ENCODE data around the gene RBPMS2. TPM values are rescaled to one million over a fixed set of nuclear protein-coding genes. Genes with fewer than 3 reads are reported as not detected.
"Not testable (repeated sequence)": the region's sequence is repeated elsewhere in the genome, so short reads cannot be mapped to it uniquely, and the experiment has no call there.

RBPMS2 gene
- total RNA-seq, result 0.27 TPM

DNA sequence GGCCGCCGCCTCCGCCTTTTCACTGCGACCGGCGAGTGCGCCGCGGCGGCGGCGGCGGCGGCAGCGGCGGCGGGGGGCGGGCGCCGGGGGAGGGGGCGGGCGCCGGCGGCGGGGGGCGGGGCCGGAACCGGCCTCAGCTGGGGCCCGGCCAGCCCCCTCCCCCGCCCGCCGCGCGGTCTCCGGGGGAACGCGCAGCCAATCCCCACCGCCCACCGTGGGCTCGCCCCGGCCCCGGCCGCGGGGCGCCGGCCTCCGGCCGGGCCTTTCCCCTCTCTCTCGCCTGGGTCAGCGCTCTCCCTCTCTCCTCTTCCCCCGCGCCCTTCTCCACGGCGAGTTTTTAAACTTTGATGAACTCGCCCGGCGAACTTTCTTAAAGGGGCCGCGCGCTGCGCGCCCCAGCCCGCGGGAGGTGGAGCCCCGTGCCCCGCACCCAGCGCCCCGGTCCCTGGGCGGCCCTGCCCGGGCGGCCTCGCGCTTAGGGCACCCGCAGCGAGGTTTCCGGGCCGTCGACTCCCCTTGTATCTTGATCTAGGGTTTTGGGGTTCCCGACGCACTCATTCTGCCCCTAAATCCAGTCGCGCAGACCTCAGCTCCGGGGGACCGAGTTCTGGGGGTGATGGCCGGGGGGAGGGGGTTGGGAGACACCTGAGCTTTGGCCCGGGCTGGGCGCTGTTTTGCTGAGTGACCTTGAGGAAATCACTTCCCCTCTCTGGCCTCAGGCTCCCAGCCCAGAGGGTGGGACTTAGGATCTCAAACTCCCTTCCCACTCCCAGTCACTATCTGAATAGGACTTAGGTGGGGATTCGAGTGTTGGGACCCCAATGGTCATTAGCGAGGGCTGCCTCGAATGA is at the start of gene RBPMS2:
RBPMS2 (minus strand) TSS at position 39 of the 851 bp plus-strand sequence. CDS start 270 bp downstream, outside the sequence.
- DNase-seq (ENCODE audit: low read depth in 2 of 3, low spot score in 2 of 3), result no peak

DNA sequence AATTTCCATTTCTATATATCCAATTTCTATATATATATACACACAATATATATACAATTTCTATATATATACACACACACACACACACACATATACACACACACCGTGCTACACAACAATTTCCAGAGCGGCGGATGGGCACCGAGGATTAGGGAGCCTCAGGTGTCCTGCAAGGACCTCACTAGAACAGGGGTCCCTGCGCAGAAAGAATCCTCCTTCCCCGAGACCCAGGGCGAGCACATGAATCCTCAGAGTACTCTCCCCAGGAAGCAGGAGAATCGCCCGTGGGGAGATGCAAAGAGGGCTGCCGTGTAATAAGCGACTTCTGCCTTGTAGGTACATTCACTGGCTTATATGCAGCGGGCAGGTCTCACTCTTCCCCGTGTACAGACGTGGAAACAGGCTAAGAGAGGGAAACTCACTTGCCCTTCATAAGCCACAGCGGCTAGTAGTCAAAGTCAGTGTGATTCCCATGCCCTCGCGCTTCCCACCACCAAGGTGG is 49.6 kb upstream of the RBPMS2 start:
- peak in 1 of 3 donors; percentile 16 for DNase-seq (ENCODE audit: low read depth in 2 of 3, low spot score in 2 of 3)

DNA sequence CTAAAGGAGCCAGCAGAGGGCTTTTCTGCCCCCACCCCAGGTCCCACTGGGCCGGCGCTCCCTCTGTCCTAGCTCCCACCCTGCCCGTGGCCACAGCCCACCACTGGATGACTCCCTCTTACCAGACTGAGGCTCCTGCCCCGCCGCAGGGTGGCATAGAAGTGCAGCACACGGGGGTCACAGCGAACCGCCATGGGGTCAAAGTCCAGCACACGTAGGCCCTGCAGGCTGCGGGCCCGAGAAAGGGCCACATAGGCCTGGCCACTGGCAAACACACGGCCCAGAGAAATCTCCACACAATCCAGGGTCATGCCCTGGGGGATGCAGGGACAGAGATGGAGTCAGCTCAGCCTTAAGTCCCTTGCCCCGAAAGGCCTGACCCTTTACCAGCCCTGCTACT is 41.1 kb upstream of the RBPMS2 start:
- no peak for DNase-seq (ENCODE audit: low read depth in 2 of 3, low spot score in 2 of 3)

DNA sequence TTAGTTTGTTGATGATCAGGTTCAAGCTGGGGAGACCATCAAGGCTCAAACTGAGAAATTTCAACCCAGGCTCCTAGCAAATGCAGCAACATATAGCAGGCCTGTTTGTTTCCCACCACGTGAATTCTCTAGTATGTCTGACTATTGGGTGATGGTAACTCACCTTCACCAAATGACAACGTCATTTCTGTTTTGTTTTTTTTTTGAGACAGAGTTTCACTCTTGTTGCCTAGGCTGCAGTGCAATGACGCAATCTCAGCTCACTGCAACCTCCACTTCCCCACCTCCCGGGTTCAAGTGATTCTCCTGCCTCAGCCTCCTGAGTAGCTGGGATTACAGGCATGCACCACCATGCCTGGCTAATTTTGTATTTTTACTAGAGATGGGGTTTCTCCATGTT is 39.6 kb upstream of the RBPMS2 start:
- not testable (repeated sequence) for DNase-seq (ENCODE audit: low read depth in 2 of 3, low spot score in 2 of 3)

DNA sequence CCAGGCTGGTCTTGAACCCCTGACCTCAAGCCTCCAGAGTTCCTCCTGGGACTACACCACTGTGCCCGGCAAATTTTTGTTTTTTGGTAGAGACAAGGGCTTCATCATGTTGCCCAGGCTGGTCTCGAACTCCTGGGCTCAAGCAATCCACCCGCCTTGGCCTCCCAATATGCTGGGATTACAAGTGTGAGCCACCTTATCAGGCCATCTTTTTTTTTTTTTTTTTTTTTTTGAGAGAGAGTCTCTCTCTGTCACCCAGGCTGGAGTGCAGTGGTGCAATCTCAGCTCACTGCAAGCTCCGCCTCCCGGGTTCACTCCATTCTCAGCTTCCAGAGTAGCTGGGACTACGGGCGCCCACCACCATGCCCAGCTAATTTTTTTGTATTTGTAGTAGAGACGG is 38.9 kb upstream of the RBPMS2 start:
- not testable (repeated sequence) for DNase-seq (ENCODE audit: low read depth in 2 of 3, low spot score in 2 of 3)

DNA sequence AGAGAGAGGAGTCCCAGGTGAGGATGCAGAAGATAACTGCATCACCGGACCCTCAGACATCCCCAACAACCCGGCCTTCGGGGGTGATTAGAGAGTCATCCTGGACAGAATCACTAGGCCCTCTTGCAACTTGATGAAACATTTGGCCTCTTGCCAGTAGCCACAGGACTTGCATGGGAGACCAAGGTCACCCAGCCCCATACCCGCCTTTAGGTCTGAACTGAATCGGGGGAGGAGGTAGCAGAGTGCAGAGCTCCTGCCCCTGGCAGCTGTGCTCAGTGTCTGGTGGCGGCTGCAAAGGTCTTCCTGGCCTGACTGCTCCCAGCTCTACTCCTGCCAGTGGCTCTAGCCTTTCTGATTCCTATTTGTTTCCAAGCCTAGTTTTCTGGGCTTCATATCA is 37.7 kb upstream of the RBPMS2 start:
- DNase-seq (ENCODE audit: low read depth in 2 of 3, low spot score in 2 of 3), result peak in 1 of 3 donors; percentile 27

DNA sequence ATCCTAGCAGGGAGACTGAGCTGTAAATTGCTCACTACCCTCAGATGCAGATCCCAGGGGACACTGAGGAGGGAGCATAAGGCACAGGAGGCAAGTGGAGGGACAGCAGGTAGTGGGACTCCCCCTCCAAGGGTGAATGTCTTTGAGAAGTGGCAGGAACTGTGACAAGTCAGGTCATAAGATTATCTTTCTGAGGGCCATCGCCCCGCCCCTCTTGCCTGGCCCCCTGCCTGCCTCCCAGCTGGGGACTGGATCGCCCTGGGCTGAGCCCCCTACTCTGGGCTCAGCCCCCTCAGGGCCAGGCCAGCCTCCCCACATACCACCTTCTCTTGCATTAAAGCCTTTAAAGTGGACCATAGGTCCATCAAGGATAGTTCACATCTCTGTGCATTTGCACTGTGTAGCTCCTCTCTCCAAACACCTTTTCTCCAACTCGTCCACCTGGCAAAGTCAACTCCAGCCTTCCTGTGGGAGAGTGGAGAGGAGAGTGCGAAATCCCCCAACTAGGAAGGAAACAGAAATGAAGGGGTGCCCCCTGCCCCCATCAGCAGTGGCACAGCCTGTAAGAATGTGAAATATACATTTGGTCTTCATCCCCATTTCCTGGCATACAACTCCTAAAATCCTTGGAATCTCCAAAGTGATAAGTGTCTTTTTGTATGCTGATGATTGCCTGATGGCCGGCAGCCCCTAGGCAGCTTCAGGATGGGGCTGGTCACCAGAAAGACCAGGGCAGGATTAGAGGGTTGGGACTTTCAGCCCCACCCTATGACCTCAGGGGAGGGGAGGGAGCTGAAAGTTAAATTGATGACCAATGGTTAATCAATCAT is 35.3 kb upstream of the RBPMS2 start:
- no peak for DNase-seq (ENCODE audit: low read depth in 2 of 3, low spot score in 2 of 3)

DNA sequence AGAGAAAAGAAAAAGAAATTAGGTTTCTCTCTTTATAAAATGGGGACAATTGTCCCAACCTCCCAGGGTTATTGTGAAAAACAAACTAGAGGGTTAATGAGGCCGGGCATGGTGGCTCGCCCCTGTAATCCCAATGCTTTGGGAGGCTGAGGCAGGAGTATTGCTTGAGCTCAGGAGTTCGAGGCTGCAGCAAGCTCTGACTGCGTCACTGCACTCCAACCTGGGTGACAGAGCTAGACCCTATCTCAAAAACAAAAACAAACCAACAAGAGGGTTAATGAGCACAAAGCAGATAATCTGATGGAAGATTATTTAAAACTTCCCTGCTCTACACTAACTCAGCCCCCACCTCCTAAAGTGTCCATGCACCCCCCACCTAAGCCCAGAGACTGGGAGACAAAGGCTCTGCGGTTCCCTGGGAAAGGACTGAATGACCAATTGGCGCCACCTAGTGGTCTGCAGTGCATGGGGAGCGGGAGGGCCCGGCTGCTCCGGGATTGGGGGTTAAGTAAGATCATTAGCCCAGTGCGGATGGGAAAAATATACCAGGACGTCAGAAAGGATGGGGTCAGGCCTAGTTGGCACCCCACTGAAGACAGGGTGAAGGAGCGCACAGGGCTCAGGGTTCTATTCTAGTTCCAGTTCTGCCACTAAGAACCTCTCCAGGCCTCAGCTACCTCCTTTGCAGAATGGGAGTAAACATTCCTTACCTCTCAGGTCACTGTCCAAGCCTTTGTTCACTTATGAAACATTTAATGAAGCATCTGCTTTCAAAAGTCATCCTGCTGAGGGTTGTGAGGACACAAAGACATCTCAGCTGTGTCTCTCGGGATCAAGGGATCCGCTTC is 34.5 kb upstream of the RBPMS2 start:
- peak; percentile 41 to 68 (median 59) for DNase-seq (ENCODE audit: low read depth in 2 of 3, low spot score in 2 of 3)

DNA sequence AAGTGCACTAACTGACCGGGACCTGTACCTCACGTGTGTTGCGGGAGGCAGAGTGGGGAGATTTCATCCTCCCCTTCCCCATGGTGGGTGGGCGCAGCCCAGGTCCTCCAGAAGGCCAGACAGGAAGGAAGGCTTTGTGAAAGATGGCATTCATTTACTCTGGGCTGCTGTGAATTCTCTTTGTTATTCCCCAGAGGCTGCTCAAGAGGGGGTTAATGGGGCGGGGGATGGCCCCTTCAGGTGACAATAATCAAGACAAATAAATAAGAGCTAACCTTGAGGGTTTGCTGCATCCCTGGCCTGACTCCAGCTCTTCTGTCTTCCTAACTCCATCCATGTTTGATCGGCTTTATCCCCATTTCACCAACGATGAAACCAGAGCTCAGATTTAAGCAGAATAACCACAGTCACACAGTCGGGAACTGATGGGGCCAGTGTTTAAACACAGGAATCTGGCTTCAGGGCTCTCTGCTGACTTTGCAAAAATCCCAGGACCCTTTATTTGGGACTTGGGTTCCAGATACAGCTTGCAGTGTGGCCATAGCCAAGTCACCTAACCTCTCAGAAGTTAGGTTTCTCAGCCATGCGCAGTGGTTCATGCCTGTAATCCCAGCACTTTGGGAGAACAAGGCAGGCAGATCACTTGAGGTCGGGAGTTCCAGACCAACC is 33.5 kb upstream of the RBPMS2 start:
- no peak for DNase-seq (ENCODE audit: low read depth in 2 of 3, low spot score in 2 of 3)

DNA sequence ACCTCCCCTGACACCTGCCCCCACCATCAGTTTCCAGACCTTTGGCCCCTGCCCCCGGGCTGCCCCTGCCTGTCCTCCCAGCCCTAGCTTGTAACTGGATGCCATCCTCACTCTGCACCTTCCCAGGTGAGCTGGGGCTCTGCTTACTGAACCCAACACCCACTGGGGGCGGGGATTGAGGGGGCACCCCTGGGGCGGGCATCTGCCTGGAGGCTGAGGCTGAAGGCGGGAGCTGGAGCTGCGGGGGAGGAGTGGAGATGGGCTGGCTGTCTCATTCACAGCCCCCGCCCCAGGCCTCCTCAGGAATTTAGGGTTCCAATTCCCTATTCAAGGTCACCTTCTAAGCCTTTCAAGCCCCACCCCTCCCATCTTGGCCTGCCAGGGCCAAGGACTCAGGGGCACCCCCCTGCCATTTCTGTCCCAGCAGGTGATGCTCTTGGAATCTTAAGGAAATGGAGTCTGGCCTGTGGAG is 32.4 kb upstream of the RBPMS2 start:
- no peak for DNase-seq (ENCODE audit: low read depth in 2 of 3, low spot score in 2 of 3)

DNA sequence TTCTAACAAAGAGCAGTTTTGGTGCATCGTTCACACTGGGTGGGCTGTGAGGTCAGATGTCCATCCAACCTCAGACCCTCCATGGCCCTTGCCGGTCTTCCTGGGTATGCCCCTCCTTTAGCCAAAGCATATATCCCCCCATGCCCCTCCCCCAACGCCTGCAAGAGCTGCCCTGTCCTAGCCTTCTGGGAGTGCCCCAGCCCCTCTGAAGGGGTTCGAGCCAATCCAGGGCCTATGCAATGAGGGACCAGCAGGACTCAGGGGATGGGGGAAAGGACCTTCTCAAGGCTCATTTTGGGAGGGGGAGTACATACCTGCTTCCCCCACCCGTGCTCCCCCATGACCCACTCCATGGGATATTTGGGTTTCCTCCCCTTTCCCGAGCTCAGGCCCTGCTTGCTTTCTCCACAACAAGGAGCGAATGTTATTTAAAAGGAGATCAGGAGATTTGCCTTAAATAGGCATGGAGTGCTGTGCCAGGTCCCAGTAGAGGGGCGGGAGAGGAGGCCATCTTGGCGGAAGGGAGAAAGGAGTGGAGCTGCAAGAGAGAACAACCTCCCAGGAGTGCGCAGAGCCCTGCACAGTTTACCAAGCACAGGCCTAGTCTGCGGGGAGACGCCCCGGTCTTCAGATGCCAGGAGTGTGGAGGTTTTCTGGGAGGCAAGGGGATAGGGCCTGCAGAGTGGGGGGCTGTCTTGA is 31.8 kb upstream of the RBPMS2 start:
- DNase-seq (ENCODE audit: low read depth in 2 of 3, low spot score in 2 of 3), result no peak

DNA sequence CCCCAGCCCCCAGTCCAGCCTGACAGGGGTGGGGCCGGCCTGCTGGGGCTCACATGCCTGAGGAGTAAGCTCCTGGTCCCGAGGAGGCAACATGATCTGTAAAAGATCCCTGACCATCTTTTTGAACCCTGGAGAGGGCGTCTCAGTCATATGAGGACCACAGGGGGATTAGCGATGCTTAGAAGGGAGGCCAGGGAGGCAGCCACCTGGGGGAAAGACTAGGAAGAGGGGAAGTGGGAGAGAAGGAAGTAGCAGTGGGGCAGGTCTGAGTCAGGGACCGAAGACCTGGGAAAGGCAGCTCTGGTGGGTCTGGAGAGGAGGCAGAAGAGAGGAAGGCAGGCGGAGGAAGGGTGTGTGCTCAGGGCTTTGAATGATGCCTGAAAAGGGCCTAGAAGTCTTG is 31.1 kb upstream of the RBPMS2 start:
- DNase-seq (ENCODE audit: low read depth in 2 of 3, low spot score in 2 of 3), result no peak

DNA sequence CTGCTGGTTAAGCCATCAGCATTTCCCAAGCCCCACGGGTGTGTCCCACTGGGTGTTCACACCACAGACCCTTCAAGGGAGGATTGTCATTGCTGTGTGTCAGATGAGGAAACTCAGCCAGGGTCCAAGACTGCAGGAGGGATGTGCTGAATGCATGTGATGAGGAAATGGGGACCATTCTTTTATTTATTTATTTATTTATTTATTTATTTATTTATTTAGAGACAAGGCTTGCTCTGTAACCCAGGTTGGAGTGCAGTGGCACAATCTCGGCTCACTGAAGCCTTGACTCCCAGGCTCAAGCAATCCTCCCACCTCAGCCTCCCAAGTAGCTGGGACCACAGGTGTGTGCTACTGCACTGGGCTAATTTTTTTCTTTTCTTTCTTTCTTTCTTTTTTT is 29.2 kb upstream of the RBPMS2 start:
- no peak for DNase-seq (ENCODE audit: low read depth in 2 of 3, low spot score in 2 of 3)

DNA sequence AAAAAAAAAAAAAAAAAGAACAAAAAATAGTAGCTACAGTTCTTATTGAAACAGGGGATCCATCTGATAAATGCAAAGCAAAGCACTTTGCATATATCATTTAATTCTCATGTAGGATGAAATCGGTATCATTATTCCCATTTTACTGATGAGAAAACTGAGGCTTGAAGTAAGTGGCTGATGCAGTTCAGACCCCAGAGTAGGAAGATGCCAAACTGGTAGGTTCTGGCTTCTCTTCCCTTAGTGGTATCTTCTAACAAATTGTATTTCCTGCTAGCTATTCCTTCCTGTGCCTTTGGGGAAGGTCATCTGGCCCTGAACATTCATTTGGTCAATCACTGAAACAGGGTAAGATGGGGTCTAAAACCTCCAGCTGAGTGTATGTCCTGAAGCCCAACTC is 28.1 kb upstream of the RBPMS2 start:
- no peak for DNase-seq (ENCODE audit: low read depth in 2 of 3, low spot score in 2 of 3)

DNA sequence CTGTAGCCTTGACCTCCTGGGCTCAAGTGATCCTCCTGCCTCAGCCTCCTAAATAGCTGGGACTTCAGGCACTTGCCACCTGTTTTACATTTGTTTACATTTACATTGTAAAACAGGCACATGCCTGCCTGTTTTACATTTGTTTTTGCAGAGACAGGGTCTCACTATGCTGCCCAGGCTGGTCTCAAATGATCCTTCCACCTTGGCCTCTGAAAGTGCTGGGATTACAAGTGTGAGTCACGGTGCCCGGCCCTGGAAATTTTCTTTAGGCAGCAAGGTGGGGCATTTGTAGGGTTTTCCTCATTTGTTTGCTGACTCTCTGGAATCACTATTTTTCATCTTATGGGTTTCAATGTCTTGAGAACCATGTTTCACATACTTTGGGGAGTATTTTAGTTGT is 25.1 kb upstream of the RBPMS2 start:
- DNase-seq (ENCODE audit: low read depth in 2 of 3, low spot score in 2 of 3), result no peak

DNA sequence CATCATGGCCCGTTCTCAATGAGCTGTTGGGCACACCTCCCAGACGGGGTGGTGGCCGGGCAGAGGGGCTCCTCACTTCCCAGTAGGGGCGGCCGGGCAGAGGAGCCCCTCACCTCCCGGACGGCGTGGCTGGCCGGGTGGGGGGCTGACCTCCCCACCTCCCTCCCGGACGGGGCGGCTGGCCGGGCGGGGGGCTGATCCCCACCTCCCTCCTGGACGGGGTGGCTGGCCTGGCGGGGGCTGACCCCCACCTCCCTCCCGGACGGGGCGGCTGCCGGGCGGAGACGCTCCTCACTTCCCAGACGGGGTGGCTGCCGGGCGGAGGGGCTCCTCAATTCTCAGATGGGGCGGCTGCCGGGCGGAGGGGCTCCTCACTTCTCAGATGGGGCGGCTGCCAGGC is 23.5 kb upstream of the RBPMS2 start:
- DNase-seq (ENCODE audit: low read depth in 2 of 3, low spot score in 2 of 3), result not testable (repeated sequence)

DNA sequence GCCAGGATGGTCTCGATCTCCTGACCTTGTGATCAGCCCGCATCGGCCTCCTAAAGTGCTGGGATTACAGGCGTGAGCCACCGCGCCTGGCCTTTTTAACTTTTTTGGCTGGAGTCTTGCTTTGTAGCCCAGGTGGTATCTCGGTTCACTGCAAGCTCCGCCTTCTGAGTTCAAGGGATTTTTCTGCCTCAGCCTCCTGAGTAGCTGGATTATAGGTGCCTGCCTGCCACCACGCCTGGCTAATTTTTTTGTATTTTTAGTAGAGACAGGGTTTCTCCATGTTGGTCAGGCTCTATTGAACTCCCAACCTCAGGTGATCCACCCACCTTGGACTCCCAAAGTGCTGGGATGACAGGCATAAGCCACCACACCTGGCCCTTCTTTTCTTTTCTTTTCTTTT is 20.5 kb upstream of the RBPMS2 start:
- DNase-seq (ENCODE audit: low read depth in 2 of 3, low spot score in 2 of 3), result not testable (repeated sequence)

DNA sequence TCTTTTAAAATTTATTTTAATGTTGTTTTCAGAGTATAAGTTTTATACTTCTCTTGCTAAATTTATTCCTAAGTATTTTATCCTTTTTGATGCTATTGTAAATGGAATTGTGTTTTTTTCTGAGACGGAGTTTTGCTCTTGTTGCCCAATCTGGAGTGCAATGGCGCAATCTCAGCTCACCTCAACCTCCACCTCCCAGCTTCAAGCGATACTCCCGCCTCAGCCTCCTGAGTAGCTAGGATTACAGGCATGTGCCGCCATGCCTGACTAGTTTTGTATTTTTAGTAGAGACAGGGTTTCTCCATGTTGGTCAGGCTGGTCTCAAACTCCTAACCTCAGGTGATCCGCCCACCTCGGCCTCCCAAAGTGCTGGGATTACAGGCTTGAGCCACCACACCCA is 19.9 kb upstream of the RBPMS2 start:
- DNase-seq (ENCODE audit: low read depth in 2 of 3, low spot score in 2 of 3), result not testable (repeated sequence)

DNA sequence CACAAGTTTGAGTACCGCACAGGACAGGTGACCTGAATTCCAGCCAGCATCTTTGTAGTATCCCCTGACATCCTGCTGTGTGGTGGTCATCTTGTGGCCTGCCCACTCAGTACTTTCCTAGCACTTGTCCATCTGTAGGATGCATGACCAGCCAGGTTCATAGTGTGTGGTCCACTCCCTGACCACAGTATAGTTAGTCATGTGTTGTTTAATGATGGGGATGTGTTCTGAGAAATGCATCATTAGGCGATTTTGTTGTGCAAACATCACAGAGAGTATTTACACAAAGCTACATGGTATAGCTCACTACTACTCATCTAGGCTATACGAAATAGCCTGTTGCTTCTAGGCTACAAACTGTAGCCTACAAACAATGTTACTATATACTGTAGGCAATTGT is 16.9 kb upstream of the RBPMS2 start:
- DNase-seq (ENCODE audit: low read depth in 2 of 3, low spot score in 2 of 3), result no peak

Data from hematopoietic multipotent progenitor cell (in vitro differentiated cells).